HepG2 (cell line): Measurements from ENCODE around the gene CD300LD. TPM values are rescaled to one million over a fixed set of nuclear protein-coding genes. Genes with fewer than 3 reads are reported as not detected.

Experiments used
- FOXC1 ChIP-seq: sonication (generic); formaldehyde crosslinking; IDR thresholded peaks from 2 replicates; pipeline ENCODE4 v1.8.0; 2022; ENCODE audit warnings: mild to moderate bottlenecking, missing genetic modification reagents, borderline replicate concordance
- HMG20B ChIP-seq: conservative IDR thresholded peaks from 2 replicates; pipeline ENCODE4 v1.6.1; 2016; ENCODE audit warnings: missing genetic modification reagents, missing compliant biosample characterization
- POLR2G ChIP-seq: fragments of 200-400 bp; formaldehyde crosslinking; IDR thresholded peaks from 2 replicates; pipeline ENCODE4 v1.6.1; 2018; ENCODE audit warnings: mild to moderate bottlenecking, low read depth, low read length, moderate library complexity
- SALL1 ChIP-seq: sonication (generic); formaldehyde crosslinking; IDR thresholded peaks from 2 replicates; pipeline ENCODE4 v1.8.0; 2022; ENCODE audit warnings: mild to moderate bottlenecking, missing genetic modification reagents
- ZNF501 ChIP-seq: sonication (generic); formaldehyde crosslinking; IDR thresholded peaks from 2 replicates; pipeline ENCODE4 v1.5.1; 2020; ENCODE audit warnings: mild to moderate bottlenecking, moderate library complexity, missing genetic modification reagents
- ZNF687 ChIP-seq: sonication (generic); formaldehyde crosslinking; IDR thresholded peaks from 2 replicates; pipeline ENCODE4 v1.5.1; 2020; ENCODE audit warnings: mild to moderate bottlenecking, missing genetic modification reagents, moderate library complexity
- ZNF720 ChIP-seq: sonication (generic); formaldehyde crosslinking; IDR thresholded peaks from 2 replicates; pipeline ENCODE4 v1.4.0; 2020; ENCODE audit warnings: missing genetic modification reagents
- ZNF773 ChIP-seq: sonication (generic); formaldehyde crosslinking; IDR thresholded peaks from 2 replicates; pipeline ENCODE4 v1.4.0; 2020; ENCODE audit warnings: missing genetic modification reagents, borderline replicate concordance
- ZNF883 ChIP-seq: sonication (generic); formaldehyde crosslinking; IDR thresholded peaks from 2 replicates; pipeline ENCODE4 v1.5.1; 2020; ENCODE audit warnings: mild to moderate bottlenecking, missing genetic modification reagents; ENCODE audit errors: not compliant biosample characterization
- polyA plus RNA-seq, 8 experiments: library from polyadenylated mRNA; depleted of rRNA in 3 of 8; stranded (reverse) in 7 of 8; unstranded in 1 of 8; fragments of >200 nt; fragmentation: Illumina TruSeq in 4 of 8; extraction: Trizol in 4 of 8; gene quantifications; 2 replicates each; pipeline versions ENCODE4 v1.2.1 to v1.2.3, GENCODE V29; 2011 to 2016; ENCODE audit warnings: low read depth in 4 of 8, missing spikeins in 1 of 8, mixed read lengths in 1 of 8; ENCODE audit not compliant: insufficient read depth in 1 of 8
- total RNA-seq, 5 experiments: library from RNA; depleted of rRNA; stranded (reverse); fragments of >200 nt; fragmentation: Illumina TruSeq; extraction: Trizol; gene quantifications; 2 replicates each; pipeline ENCODE4 v1.2.3, GENCODE V29; 2016; ENCODE audit warnings: low read depth in 1 of 5
- TF ChIP-seq, protein P1 (sequence below): sonication (generic); formaldehyde crosslinking; IDR thresholded peaks from 2 replicates; pipeline ENCODE4 v1.4.0; 2020; ENCODE audit warnings: missing genetic modification reagents

Gene CD300LD
- total and polyA plus RNA-seq, 2 of the 13 experiments (the other 11 are each of a cell fraction or from before 2014, with no cell fraction given), result not detected

DNA sequence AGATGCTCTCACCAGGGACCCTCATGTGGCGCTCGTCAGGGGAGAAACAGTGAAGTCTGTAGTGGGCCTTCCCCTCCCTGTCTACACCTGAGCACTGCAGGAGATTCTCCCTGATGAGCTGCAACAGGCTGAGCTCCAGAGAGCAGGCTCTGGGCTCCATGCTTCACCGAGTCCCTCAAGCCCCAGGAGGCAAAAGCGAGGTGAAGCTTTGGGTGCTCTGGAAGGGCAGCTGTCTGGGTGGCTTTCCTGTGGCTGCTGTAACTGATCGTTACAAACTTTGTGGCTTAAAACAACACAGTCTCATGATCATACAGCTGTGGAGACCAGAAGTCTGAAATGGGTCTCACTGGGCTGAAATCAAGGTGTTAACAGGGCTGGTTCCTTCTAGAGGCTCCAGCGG lies 12.1 kb upstream of the CD300LD start (continued):
- TF ChIP-seq ZNF687 (CRISPR knock-in tag) (no peak), ZNF773 (no peak), ZNF883 (CRISPR knock-in tag) (no peak), SALL1 (CRISPR knock-in tag) (no peak), ZNF720 (CRISPR knock-in tag) (no peak), POLR2G (no peak), HMG20B (no peak), FOXC1 (CRISPR knock-in tag) (no peak), ZNF501 (CRISPR knock-in tag) (no peak)
- TF ChIP-seq, protein P1, sequence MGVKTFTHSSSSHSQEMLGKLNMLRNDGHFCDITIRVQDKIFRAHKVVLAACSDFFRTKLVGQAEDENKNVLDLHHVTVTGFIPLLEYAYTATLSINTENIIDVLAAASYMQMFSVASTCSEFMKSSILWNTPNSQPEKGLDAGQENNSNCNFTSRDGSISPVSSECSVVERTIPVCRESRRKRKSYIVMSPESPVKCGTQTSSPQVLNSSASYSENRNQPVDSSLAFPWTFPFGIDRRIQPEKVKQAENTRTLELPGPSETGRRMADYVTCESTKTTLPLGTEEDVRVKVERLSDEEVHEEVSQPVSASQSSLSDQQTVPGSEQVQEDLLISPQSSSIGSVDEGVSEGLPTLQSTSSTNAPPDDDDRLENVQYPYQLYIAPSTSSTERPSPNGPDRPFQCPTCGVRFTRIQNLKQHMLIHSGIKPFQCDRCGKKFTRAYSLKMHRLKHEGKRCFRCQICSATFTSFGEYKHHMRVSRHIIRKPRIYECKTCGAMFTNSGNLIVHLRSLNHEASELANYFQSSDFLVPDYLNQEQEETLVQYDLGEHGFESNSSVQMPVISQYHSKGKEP, result no peak
